Activated T-helper 1 cell treated with anti-CD3 and anti-CD28 coated beads, Interleukin-12 subunit alpha, Interleukin-12 subunit beta, Interleukin-2, Interleukin-4 antibody, amounts not matched to agents 30 ng/mL and 10 ng/mL and 1 ng/mL, durations not matched to agents 14 hours and 24 hours and 36 hours (primary cell): ENCODE measurements around the gene SMIM36. TPM values are rescaled to one million over a fixed set of nuclear protein-coding genes. Genes with fewer than 3 reads are reported as not detected.

Source experiments
- DNase-seq: peaks from one replicate; pipeline ENCODE4 v3.0.0; 2021; ENCODE audit warnings: low spot score
- H3K27ac Mint-ChIP-seq: one replicate; pipeline ENCODE4 v1.8.0; 2021; ENCODE audit warnings: mild to moderate bottlenecking, mixed read lengths
- H3K27me3 Mint-ChIP-seq: one replicate; pipeline ENCODE4 v1.8.0; 2022; ENCODE audit warnings: mild to moderate bottlenecking, moderate library complexity, mixed read lengths; ENCODE audit not compliant: insufficient read depth
- H3K36me3 Mint-ChIP-seq: one replicate; pipeline ENCODE4 v1.8.0; 2021; ENCODE audit warnings: low read depth, mixed read lengths
- H3K4me1 Mint-ChIP-seq: one replicate; pipeline ENCODE4 v1.8.0; 2021; ENCODE audit warnings: low read depth, mixed read lengths
- H3K4me3 Mint-ChIP-seq: one replicate; pipeline ENCODE4 v1.8.0; 2021; ENCODE audit warnings: mild to moderate bottlenecking, moderate library complexity, mixed read lengths
- H3K9me3 Mint-ChIP-seq: one replicate; pipeline ENCODE4 v1.8.0; 2021; ENCODE audit warnings: mixed read lengths
- intact Hi-C: fragments of 100-400 bp; cut with micrococcal nuclease; formaldehyde crosslinking; loops from one replicate; pipeline ENCODE4 v1.15.1; 2024
- total RNA-seq: library from RNA; stranded (reverse); gene quantifications from 2 replicates; pipeline ENCODE4 v1.2.3, GENCODE V29; 2022

The SMIM36 gene
- total RNA-seq, 1 donor from 2014 or later = not detected

- no peak overlapping the region for H3K27ac Mint-ChIP-seq
- intact Hi-C loops = loop anchor here (2.0 kb wide), 1 partner anchor 39 kb away; no protein-coding TSS in a partner anchor
- DNase-seq = no peak
- peaks cover 6% of the 10 kb centered on the region for H3K27me3 Mint-ChIP-seq
- H3K9me3 Mint-ChIP-seq = no peaks in the 10 kb centered on the region
- H3K4me3 Mint-ChIP-seq = no peak overlapping the region
- H3K36me3 Mint-ChIP-seq = no peaks in the 10 kb centered on the region
- H3K4me1 Mint-ChIP-seq = peaks cover 18% of the 10 kb centered on the region
Observed at GRCh38 chr17:55462234-55462633, 49.0 kb downstream of the SMIM36 start.

DNA sequence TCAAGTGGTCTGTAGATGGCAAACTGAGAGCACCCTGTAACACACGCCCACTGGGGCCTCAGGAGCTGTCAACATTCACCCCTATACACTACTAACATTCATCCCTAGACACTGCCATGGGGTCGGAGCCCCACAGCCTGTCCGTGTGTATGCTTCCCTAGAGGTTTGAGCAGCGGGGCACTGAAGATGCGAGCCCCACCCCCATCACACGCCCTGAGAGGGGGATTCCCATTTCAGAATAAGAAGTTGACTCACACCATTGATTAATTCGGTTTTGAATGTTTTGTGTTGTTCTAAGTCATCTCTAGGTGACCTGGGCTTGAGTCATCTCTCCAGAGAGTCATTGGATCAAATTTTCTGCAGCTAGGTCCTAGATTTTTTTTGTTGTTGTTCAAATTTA, 52.3 kb downstream of the SMIM36 start:
- no peak overlapping the region for H3K27ac Mint-ChIP-seq
- H3K4me1 Mint-ChIP-seq = peaks cover 18% of the 10 kb centered on the region
- peaks cover 5% of the 10 kb centered on the region for H3K27me3 Mint-ChIP-seq
- no peak overlapping the region for H3K4me3 Mint-ChIP-seq
- intact Hi-C loops = loop anchor here (2.0 kb wide), 1 partner anchor 26 kb away; no protein-coding TSS in a partner anchor
- no peaks in the 10 kb centered on the region for H3K36me3 Mint-ChIP-seq
- no peaks in the 10 kb centered on the region for H3K9me3 Mint-ChIP-seq
- DNase-seq = peak; percentile 1

- Mint-ChIP-seq H3K9me3 (no peaks in the 10 kb centered on the region), H3K36me3 (no peaks in the 10 kb centered on the region), H3K27ac (no peak overlapping the region), H3K4me1 (peaks cover 12% of the 10 kb centered on the region), H3K4me3 (no peak overlapping the region), H3K27me3 (peaks cover 5% of the 10 kb centered on the region)
- DNase-seq = no peak
- intact Hi-C loops = loop anchor here (2.0 kb wide), 1 partner anchor 26 kb away; no protein-coding TSS in a partner anchor
Observed at GRCh38 chr17:55458287-55458900, 52.9 kb downstream of the SMIM36 start.

DNA sequence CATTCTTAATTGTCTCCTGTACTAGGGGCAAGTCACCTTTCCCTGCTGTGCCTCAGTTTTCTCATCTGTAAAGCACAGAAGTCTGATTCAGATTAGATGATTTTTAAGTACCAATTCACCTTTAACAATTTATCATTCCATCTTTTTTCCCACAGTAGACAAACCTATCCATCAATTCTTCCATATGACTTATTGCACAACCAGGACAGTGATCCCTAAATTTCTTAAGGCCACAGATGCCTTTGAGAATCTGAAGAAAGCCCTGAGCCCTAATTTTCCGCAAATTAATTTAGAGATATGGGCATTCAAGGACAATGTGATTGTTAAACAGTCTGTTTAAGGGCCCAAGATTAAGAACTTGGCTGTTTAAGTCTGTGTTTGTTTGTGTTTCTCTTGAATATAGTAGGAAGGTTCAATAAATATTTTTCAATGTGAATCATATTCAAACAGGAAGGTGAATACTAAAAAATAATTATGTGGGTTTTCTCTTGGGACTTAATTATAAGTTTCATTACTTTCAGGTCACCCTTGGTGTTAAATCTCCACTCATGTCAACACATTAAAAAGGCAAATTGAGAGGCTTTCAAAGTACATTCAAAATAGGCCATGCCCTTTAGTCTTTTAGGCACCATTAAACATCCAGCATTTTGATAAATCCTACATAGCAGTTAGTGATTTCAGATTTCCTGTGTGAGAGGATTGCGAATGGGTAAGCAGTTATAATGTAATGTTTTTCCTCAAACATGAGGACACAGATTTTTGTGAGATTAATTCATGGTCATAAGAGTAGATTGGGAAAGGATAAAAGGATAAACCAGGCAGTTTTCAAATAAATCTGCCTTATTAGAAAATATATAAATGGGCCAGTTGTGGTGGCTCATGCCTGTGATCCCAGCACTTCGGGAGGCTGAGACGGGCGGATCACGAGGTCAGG, 54.7 kb downstream of the SMIM36 start:
- H3K4me1 Mint-ChIP-seq = peaks cover 21% of the 10 kb centered on the region
- no peak overlapping the region for H3K4me3 Mint-ChIP-seq
- no peaks in the 10 kb centered on the region for H3K9me3 Mint-ChIP-seq
- intact Hi-C loops = no loop called here
- H3K36me3 Mint-ChIP-seq = no peaks in the 10 kb centered on the region
- no peak for DNase-seq
- peaks cover 3% of the 10 kb centered on the region for H3K27me3 Mint-ChIP-seq
- no peak overlapping the region for H3K27ac Mint-ChIP-seq

DNA sequence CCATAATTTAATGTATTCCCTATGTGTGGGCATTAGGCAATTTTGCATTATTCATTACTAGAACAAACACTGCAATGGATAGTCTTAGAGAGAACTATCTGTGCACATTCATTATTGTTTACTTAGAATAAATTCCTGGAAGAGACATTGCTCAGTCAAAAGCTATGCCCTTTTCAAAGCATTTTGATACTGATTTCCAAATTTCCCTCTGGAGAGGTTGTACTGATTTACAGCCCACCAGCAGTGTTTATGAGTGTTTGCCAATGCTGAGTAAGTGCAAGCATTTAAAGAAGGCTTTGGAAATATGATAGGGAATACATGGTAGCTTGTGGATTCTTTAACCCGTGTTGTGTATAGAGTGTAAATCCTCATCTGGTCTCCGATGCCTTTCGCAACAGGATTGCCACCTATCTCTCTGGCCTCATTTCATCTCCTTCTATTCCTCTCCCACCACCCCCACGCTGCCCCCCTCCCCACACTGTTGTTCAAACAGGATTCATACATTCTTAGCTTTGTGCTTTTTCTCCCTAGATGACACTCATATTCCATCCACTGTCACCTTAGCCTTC, 56.3 kb downstream of the SMIM36 start:
- H3K27me3 Mint-ChIP-seq = peaks cover 5% of the 10 kb centered on the region
- H3K36me3 Mint-ChIP-seq = no peaks in the 10 kb centered on the region
- H3K4me1 Mint-ChIP-seq = peaks cover 27% of the 10 kb centered on the region
- no peaks in the 10 kb centered on the region for H3K9me3 Mint-ChIP-seq
- intact Hi-C loops = no loop called here
- no peak overlapping the region for H3K27ac Mint-ChIP-seq
- DNase-seq = no peak
- H3K4me3 Mint-ChIP-seq = no peak overlapping the region

- intact Hi-C loops = no loop called here
- Mint-ChIP-seq H3K27me3 (peaks cover 5% of the 10 kb centered on the region), H3K9me3 (no peaks in the 10 kb centered on the region), H3K27ac (no peak overlapping the region), H3K36me3 (no peaks in the 10 kb centered on the region), H3K4me3 (no peak overlapping the region), H3K4me1 (peaks cover 23% of the 10 kb centered on the region)
- no peak for DNase-seq
Observed at GRCh38 chr17:55453839-55454557, 57.3 kb downstream of the SMIM36 start.

- intact Hi-C loops = no loop called here
- Mint-ChIP-seq H3K36me3 (no peaks in the 10 kb centered on the region), H3K9me3 (no peaks in the 10 kb centered on the region), H3K27me3 (peaks cover 6% of the 10 kb centered on the region), H3K4me3 (no peak overlapping the region), H3K4me1 (peaks cover 17% of the 10 kb centered on the region), H3K27ac (no peak overlapping the region)
- DNase-seq = no peak
Observed at GRCh38 chr17:55452139-55452790, 59.0 kb downstream of the SMIM36 start.

- DNase-seq = no peak
- intact Hi-C loops = no loop called here
- Mint-ChIP-seq H3K27ac (no peak overlapping the region), H3K4me3 (no peak overlapping the region), H3K4me1 (peaks cover 17% of the 10 kb centered on the region), H3K36me3 (no peaks in the 10 kb centered on the region), H3K9me3 (no peaks in the 10 kb centered on the region), H3K27me3 (peaks cover 6% of the 10 kb centered on the region)
Observed at GRCh38 chr17:55451758-55452138, 59.5 kb downstream of the SMIM36 start.

DNA sequence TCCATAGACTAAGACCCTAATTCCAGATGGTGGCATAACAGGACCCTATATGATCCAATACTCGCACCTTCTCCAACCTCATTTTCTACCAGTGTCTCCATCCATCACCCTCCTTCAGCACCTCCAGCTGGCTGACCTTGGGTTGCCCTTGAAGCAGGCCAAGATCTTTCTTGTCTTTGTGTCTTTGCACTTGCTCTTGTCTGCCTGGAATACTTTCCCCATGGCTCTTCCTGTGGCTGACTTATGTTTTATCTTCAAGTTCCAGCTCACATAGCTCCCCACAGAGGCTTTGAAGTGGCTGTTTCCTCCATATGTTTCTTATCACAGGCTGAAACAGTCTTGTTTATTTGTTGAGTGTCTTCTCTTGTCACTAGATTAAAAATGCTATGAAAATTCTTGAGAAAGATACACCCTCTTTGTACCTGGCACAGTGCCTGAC, 60.0 kb downstream of the SMIM36 start:
- intact Hi-C loops = no loop called here
- Mint-ChIP-seq H3K4me3 (no peak overlapping the region), H3K9me3 (no peaks in the 10 kb centered on the region), H3K36me3 (no peaks in the 10 kb centered on the region), H3K4me1 (peaks cover 17% of the 10 kb centered on the region), H3K27ac (no peak overlapping the region), H3K27me3 (peaks cover 6% of the 10 kb centered on the region)
- no peak for DNase-seq

GRCh38 chr17:55450232-55450825, 60.9 kb downstream of the SMIM36 start:
- Mint-ChIP-seq H3K4me3 (no peak overlapping the region), H3K27me3 (peaks cover 4% of the 10 kb centered on the region), H3K36me3 (no peaks in the 10 kb centered on the region), H3K9me3 (no peaks in the 10 kb centered on the region), H3K4me1 (peaks cover 17% of the 10 kb centered on the region), H3K27ac (no peak overlapping the region)
- DNase-seq = no peak
- intact Hi-C loops = no loop called here

DNA sequence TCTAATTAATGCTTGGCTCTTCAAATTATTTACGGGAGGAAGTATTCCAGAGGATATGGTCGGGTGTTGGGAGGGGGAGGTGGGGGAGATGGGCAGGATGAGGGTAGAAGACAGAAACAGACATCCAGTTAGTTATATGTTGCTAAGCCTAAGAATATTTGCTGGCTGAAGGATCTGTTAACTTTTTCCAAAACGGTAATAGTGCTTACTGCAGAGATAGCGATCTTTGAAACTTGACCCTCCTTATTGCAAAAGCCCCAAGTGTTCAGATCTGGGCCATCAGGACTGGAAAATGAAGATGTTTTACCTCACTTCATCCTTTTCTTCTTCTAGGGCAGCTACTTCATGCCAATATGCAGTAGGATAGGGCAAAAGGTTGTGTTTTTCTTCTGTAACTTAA, 62.6 kb downstream of the SMIM36 start:
- no peaks in the 10 kb centered on the region for H3K36me3 Mint-ChIP-seq
- H3K9me3 Mint-ChIP-seq = no peaks in the 10 kb centered on the region
- intact Hi-C loops = no loop called here
- peaks cover 3% of the 10 kb centered on the region for H3K27me3 Mint-ChIP-seq
- peaks cover 17% of the 10 kb centered on the region for H3K4me1 Mint-ChIP-seq
- no peak for DNase-seq
- no peak overlapping the region for H3K27ac Mint-ChIP-seq
- no peak overlapping the region for H3K4me3 Mint-ChIP-seq
